ENCODE measurements around the gene SYPL2. TPM values are rescaled to one million over a fixed set of nuclear protein-coding genes. Genes with fewer than 3 reads are reported as not detected.

The SYPL2 gene
- total RNA-seq, 1 donor from 2014 or later = not detected

GRCh38 chr1:109529881-109530456 lies 63.6 kb downstream of the SYPL2 start:
- peaks cover 20% of the 10 kb centered on the region for H3K4me1 Mint-ChIP-seq (ENCODE audit: unreplicated experiment)
- H3K27me3 Mint-ChIP-seq (ENCODE audit: unreplicated experiment) = peaks cover 6% of the 10 kb centered on the region
- H3K4me3 Mint-ChIP-seq (ENCODE audit: unreplicated experiment) = no peak overlapping the region
- no peak for DNase-seq (ENCODE audit: low spot score)
- H3K27ac Mint-ChIP-seq (ENCODE audit: unreplicated experiment) = no peak overlapping the region
- H3K36me3 Mint-ChIP-seq (ENCODE audit: low read depth, unreplicated experiment) = no peaks in the 10 kb centered on the region
- TF ChIP-seq, protein P1, sequence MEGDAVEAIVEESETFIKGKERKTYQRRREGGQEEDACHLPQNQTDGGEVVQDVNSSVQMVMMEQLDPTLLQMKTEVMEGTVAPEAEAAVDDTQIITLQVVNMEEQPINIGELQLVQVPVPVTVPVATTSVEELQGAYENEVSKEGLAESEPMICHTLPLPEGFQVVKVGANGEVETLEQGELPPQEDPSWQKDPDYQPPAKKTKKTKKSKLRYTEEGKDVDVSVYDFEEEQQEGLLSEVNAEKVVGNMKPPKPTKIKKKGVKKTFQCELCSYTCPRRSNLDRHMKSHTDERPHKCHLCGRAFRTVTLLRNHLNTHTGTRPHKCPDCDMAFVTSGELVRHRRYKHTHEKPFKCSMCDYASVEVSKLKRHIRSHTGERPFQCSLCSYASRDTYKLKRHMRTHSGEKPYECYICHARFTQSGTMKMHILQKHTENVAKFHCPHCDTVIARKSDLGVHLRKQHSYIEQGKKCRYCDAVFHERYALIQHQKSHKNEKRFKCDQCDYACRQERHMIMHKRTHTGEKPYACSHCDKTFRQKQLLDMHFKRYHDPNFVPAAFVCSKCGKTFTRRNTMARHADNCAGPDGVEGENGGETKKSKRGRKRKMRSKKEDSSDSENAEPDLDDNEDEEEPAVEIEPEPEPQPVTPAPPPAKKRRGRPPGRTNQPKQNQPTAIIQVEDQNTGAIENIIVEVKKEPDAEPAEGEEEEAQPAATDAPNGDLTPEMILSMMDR (IDR thresholded peaks at IDR 0.05; ENCODE audit: unreplicated experiment) = no peak
- no peaks in the 10 kb centered on the region for H3K9me3 Mint-ChIP-seq (ENCODE audit: unreplicated experiment)

- H3K27ac Mint-ChIP-seq (ENCODE audit: unreplicated experiment) = no peak overlapping the region
- TF ChIP-seq, protein P1 (IDR thresholded peaks at IDR 0.05; ENCODE audit: unreplicated experiment) = no peak
- no peaks in the 10 kb centered on the region for H3K36me3 Mint-ChIP-seq (ENCODE audit: low read depth, unreplicated experiment)
- H3K9me3 Mint-ChIP-seq (ENCODE audit: unreplicated experiment) = no peaks in the 10 kb centered on the region
- no peak for DNase-seq (ENCODE audit: low spot score)
- peaks cover 20% of the 10 kb centered on the region for H3K4me1 Mint-ChIP-seq (ENCODE audit: unreplicated experiment)
- H3K4me3 Mint-ChIP-seq (ENCODE audit: unreplicated experiment) = no peak overlapping the region
- peaks cover 9% of the 10 kb centered on the region for H3K27me3 Mint-ChIP-seq (ENCODE audit: unreplicated experiment)
These were observed 64.2 kb downstream of the SYPL2 start for GRCh38 chr1:109530457-109531087.

DNA sequence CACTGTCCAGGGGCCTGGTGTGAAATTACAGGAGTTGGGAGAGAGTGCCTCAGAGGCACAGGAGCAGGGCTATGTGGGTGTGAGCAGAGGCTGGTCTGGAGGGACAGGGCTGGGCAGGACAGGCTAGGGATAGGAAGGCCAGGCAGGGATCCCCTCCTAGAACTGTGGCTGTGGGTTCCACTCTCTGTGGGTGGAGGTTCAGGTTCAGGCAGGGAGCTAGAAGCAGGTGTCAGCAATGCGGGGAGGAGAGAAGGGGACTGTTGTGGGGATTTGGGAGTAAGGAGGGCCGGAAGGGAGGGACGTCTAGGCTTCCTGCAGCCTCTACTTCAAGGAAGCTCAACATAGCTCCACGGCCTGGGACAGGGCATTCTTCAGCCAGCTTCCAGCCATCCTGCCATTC lies 65.0 kb downstream of the SYPL2 start:
- DNase-seq (ENCODE audit: low spot score) = no peak
- Mint-ChIP-seq H3K4me1 (ENCODE audit: unreplicated experiment) (peaks cover 20% of the 10 kb centered on the region), H3K27ac (ENCODE audit: unreplicated experiment) (no peak overlapping the region), H3K9me3 (ENCODE audit: unreplicated experiment) (no peaks in the 10 kb centered on the region), H3K36me3 (ENCODE audit: low read depth, unreplicated experiment) (no peaks in the 10 kb centered on the region), H3K4me3 (ENCODE audit: unreplicated experiment) (no peak overlapping the region), H3K27me3 (ENCODE audit: unreplicated experiment) (peaks cover 9% of the 10 kb centered on the region)
- TF ChIP-seq, protein P1 (IDR thresholded peaks at IDR 0.05; ENCODE audit: unreplicated experiment) = no peak

Other genes starting within 250 kb of the SYPL2 start
- 1.6 TPM for gene CELSR2, start 217.0 kb upstream of the SYPL2 start, total RNA-seq (ENCODE audit: unreplicated experiment)
- gene PSRC1, start 183.4 kb upstream of the SYPL2 start, total RNA-seq (ENCODE audit: unreplicated experiment) = 9.7 TPM
- not detected for gene MYBPHL, start 159.5 kb upstream of the SYPL2 start, total RNA-seq (ENCODE audit: unreplicated experiment)
- 49.0 TPM for gene SORT1, start 68.6 kb upstream of the SYPL2 start, total RNA-seq (ENCODE audit: unreplicated experiment)
- 84.9 TPM for gene PSMA5, start 40.1 kb upstream of the SYPL2 start, total RNA-seq (ENCODE audit: unreplicated experiment)
- 3.2 TPM for gene ATXN7L2, start 17.4 kb downstream of the SYPL2 start, total RNA-seq (ENCODE audit: unreplicated experiment)
- 7.8 TPM for gene CYB561D1, start 27.5 kb downstream of the SYPL2 start, total RNA-seq (ENCODE audit: unreplicated experiment)
- 1.2 TPM for gene AMIGO1, start 43.2 kb downstream of the SYPL2 start, total RNA-seq (ENCODE audit: unreplicated experiment)
- not detected for gene GPR61, start 73.3 kb downstream of the SYPL2 start, total RNA-seq (ENCODE audit: unreplicated experiment)
- gene GNAI3, start 82.1 kb downstream of the SYPL2 start, total RNA-seq (ENCODE audit: unreplicated experiment) = 17.7 TPM
- gene GNAT2, start 153.1 kb downstream of the SYPL2 start, total RNA-seq (ENCODE audit: unreplicated experiment) = 0.26 TPM
- 92.7 TPM for gene AMPD2, start 153.3 kb downstream of the SYPL2 start, total RNA-seq (ENCODE audit: unreplicated experiment)
- gene GSTM4, start 189.6 kb downstream of the SYPL2 start, total RNA-seq (ENCODE audit: unreplicated experiment) = 7.8 TPM
- 20.4 TPM for gene GSTM2, start 201.5 kb downstream of the SYPL2 start, total RNA-seq (ENCODE audit: unreplicated experiment)
- not detected for gene GSTM1, start 221.3 kb downstream of the SYPL2 start, total RNA-seq (ENCODE audit: unreplicated experiment)
- 27.9 TPM for gene GSTM5, start 245.7 kb downstream of the SYPL2 start, total RNA-seq (ENCODE audit: unreplicated experiment)

All from endothelial cell (in vitro differentiated cells).